Activated T-helper 1 cell treated with anti-CD3 and anti-CD28 coated beads, Interleukin-2, amount 50 U/mL, for 16 hours (primary cell): Measurements from ENCODE around the gene KREMEN1.

Experiments used
- DNase-seq, 2 donors: peaks; one replicate each; pipeline ENCODE4 v3.0.0-alpha.2; 2020; ENCODE audit warnings: low read depth in 1 of 2, low spot score in 1 of 2

The KREMEN1 gene

GRCh38 chr22:29126670-29127395 is 54.0 kb downstream of the KREMEN1 start:
- DNase-seq = no peak

- DNase-seq = no peak
Measured at GRCh38 chr22:29128891-29129807, 56.3 kb downstream of the KREMEN1 start.

- DNase-seq = no peak
Measured at GRCh38 chr22:29129808-29130140, 56.9 kb downstream of the KREMEN1 start.

GRCh38 chr22:29130476-29130875 is 57.6 kb downstream of the KREMEN1 start:
- DNase-seq = no peak

GRCh38 chr22:29133603-29134133 is 60.8 kb downstream of the KREMEN1 start:
- DNase-seq = no peak

GRCh38 chr22:29134448-29134847 is 61.6 kb downstream of the KREMEN1 start:
- DNase-seq = no peak

- no peak for DNase-seq
Measured at GRCh38 chr22:29136782-29137700, 64.2 kb downstream of the KREMEN1 start.

GRCh38 chr22:29138556-29139305 is 65.9 kb downstream of the KREMEN1 start:
- no peak for DNase-seq

GRCh38 chr22:29139965-29140782 is 67.3 kb downstream of the KREMEN1 start:
- DNase-seq = no peak

GRCh38 chr22:29141078-29141688 is 68.3 kb downstream of the KREMEN1 start:
- no peak for DNase-seq

GRCh38 chr22:29142116-29142515 is 69.3 kb downstream of the KREMEN1 start:
- DNase-seq = no peak

- DNase-seq = no peak
Measured at GRCh38 chr22:29143941-29144785, 71.3 kb downstream of the KREMEN1 start.

GRCh38 chr22:29144786-29145160 is 71.9 kb downstream of the KREMEN1 start:
- no peak for DNase-seq

- no peak for DNase-seq
Measured at GRCh38 chr22:29145321-29146072, 72.7 kb downstream of the KREMEN1 start.

GRCh38 chr22:29146091-29146560 is 73.3 kb downstream of the KREMEN1 start:
- DNase-seq = no peak

- no peak for DNase-seq
Measured at GRCh38 chr22:29146771-29147170, 73.9 kb downstream of the KREMEN1 start.

GRCh38 chr22:29147331-29147899 is 74.6 kb downstream of the KREMEN1 start:
- DNase-seq = no peak
